OCI-LY7 (cell line): ENCODE measurements around the gene HMX2. TPM values are rescaled to one million over a fixed set of nuclear protein-coding genes. Genes with fewer than 3 reads are reported as not detected.

Experiments used
- BruUV-seq: library from RNA; stranded (reverse); fragments of 400-500 nt; replicated peaks from 2 replicates; lab custom pipeline; 2021; lab: Mats Ljungman, UMichigan
- CTCF ChIA-PET: fragments of 300-600 bp; sonication (Branson Sonifier 250); formaldehyde crosslinking; loops from one replicate; lab custom pipeline; 2022; ENCODE audit warnings: antibody characterized with exemption; ENCODE audit not compliant: unreplicated experiment; lab: Charles Lee
- POLR2A ChIA-PET: fragments of 300-600 bp; sonication (Branson Sonifier 250); formaldehyde crosslinking; loops from one replicate; lab custom pipeline; 2022; ENCODE audit warnings: antibody characterized with exemption; lab: Charles Lee
- DNase-seq: peaks from one replicate; pipeline ENCODE4 v3.0.0-alpha.2; 2015; ENCODE audit warnings: low spot score
- H2AFZ ChIP-seq: fragments of 200-600 bp; sonication (generic), shearing (Covaris generic); 2 replicates; pipeline ENCODE4 v1.6.1; 2014; ENCODE audit warnings: mild to moderate bottlenecking, antibody characterized with exemption, low read length, moderate library complexity
- H3K27ac ChIP-seq: fragments of 200-600 bp; sonication (generic); 2 replicates; pipeline ENCODE4 v1.5.1; 2014; ENCODE audit warnings: mixed run types, low read depth, mild to moderate bottlenecking, moderate library complexity, low read length, inconsistent platforms; ENCODE audit not compliant: poor library complexity, severe bottlenecking
- H3K36me3 ChIP-seq: fragments of 200-600 bp; sonication (generic); 2 replicates; pipeline ENCODE4 v1.6.1; 2014; ENCODE audit warnings: mild to moderate bottlenecking, antibody characterized with exemption, low read length, moderate library complexity, mixed read lengths; ENCODE audit not compliant: insufficient read depth
- H3K4me1 ChIP-seq: fragments of 200-600 bp; sonication (generic); 2 replicates; pipeline ENCODE4 v1.5.1; 2014; ENCODE audit warnings: mild to moderate bottlenecking, low read length; ENCODE audit not compliant: insufficient read depth, poor library complexity, severe bottlenecking
- H3K4me2 ChIP-seq: fragments of 200-600 bp; sonication (generic); 2 replicates; pipeline ENCODE4 v1.6.1; 2014; ENCODE audit warnings: mild to moderate bottlenecking, low read length
- H3K4me3 ChIP-seq: fragments of 200-600 bp; sonication (generic); 2 replicates; pipeline ENCODE4 v1.5.1; 2014; ENCODE audit warnings: mild to moderate bottlenecking, low read depth, low read length; ENCODE audit not compliant: poor library complexity, severe bottlenecking
- H3K79me2 ChIP-seq: fragments of 200-600 bp; sonication (generic); 2 replicates; pipeline ENCODE4 v1.6.1; 2016; ENCODE audit warnings: low read depth, mild to moderate bottlenecking, low read length, moderate library complexity, mixed read lengths; ENCODE audit not compliant: insufficient read depth
- H3K9me2 ChIP-seq: fragments of 200-600 bp; sonication (generic); 2 replicates; pipeline ENCODE4 v1.6.1; 2016; ENCODE audit warnings: mild to moderate bottlenecking, low read length, mixed read lengths; ENCODE audit not compliant: insufficient read depth
- H3K9me3 ChIP-seq: fragments of 200-600 bp; sonication (generic); 2 replicates; pipeline ENCODE4 v1.6.1; 2014; ENCODE audit warnings: mild to moderate bottlenecking, mixed run types, low read length, mixed read lengths
- H4K20me1 ChIP-seq: fragments of 200-600 bp; sonication (generic); 2 replicates; pipeline ENCODE4 v1.6.1; 2014; ENCODE audit warnings: mild to moderate bottlenecking, antibody characterized with exemption, low read length, moderate library complexity, mixed read lengths; ENCODE audit not compliant: insufficient read depth
- EZH2phosphoT487 ChIP-seq: fragments of 200-600 bp; sonication (generic); IDR thresholded peaks from 2 replicates; pipeline ENCODE4 v1.6.1; 2018; ENCODE audit warnings: low read depth, borderline replicate concordance, mild to moderate bottlenecking, mixed run types, antibody characterized with exemption, low read length, moderate library complexity, mixed read lengths
- intact Hi-C: fragments of 100-400 bp; cut with micrococcal nuclease; formaldehyde crosslinking; loops from one replicate; pipeline ENCODE4 v1.10.0; 2022; ENCODE audit not compliant: unreplicated experiment
- total RNA-seq, 2 experiments: library from RNA; depleted of rRNA in 1 of 2; stranded (reverse); fragments of >200 nt in 1 of 2; shearing (Covaris generic) in 1 of 2; gene quantifications; 2 replicates each; pipeline ENCODE4 v1.2.3, GENCODE V29; 2014 to 2022
- TF ChIP-seq, protein P1 (sequence below): fragments of 200-600 bp; sonication (generic); conservative IDR thresholded peaks from 2 replicates; pipeline ENCODE4 v1.5.1; 2014; ENCODE audit warnings: mild to moderate bottlenecking, antibody characterized with exemption, low read length, moderate library complexity, mixed read lengths

The HMX2 gene
- total RNA-seq, 2 experiments from 2014 or later, result 1.2 to 2.4 TPM

DNA sequence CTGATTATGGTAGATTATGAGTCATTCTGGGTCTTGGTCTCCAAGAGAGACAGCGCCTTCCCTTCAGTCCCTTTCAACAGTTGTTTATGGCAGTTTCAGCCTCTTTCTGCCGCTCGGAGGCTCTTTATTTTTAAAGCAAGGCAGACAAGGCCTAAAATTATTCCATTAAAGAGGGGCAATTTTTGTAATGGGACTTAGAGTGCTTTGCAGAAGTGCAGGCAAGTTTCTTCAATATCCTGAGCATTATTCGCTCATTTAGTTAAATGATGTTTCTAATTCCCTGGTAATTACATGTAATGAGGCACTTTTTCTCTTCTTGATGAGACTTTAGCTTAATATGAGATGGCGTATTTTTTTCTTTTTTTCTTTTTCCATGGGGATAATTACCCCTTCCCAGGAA, 39.8 kb downstream of the HMX2 start:
- no peaks in the 10 kb centered on the region for H4K20me1 ChIP-seq
- no peak overlapping the region for H3K27ac ChIP-seq
- intact Hi-C loops, result no loop called here
- H3K79me2 ChIP-seq, result no peaks in the 10 kb centered on the region
- H3K4me2 ChIP-seq, result no peak overlapping the region
- DNase-seq, result no peak
- BruUV-seq, result no TSS peak
- no peak overlapping the region for H3K4me3 ChIP-seq
- H2AFZ ChIP-seq, result no peak overlapping the region
- CTCF ChIA-PET, result no interaction called here
- no peaks in the 10 kb centered on the region; the same call in 1 of the 2 replicates for H3K36me3 ChIP-seq
- TF ChIP-seq, protein P1, sequence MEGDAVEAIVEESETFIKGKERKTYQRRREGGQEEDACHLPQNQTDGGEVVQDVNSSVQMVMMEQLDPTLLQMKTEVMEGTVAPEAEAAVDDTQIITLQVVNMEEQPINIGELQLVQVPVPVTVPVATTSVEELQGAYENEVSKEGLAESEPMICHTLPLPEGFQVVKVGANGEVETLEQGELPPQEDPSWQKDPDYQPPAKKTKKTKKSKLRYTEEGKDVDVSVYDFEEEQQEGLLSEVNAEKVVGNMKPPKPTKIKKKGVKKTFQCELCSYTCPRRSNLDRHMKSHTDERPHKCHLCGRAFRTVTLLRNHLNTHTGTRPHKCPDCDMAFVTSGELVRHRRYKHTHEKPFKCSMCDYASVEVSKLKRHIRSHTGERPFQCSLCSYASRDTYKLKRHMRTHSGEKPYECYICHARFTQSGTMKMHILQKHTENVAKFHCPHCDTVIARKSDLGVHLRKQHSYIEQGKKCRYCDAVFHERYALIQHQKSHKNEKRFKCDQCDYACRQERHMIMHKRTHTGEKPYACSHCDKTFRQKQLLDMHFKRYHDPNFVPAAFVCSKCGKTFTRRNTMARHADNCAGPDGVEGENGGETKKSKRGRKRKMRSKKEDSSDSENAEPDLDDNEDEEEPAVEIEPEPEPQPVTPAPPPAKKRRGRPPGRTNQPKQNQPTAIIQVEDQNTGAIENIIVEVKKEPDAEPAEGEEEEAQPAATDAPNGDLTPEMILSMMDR, result no peak
- no peak for TF ChIP-seq EZH2phosphoT487
- H3K9me2 ChIP-seq, result no peaks in the 10 kb centered on the region
- peaks cover 12% of the 10 kb centered on the region; the same call in 1 of the 2 replicates for H3K9me3 ChIP-seq
- no peaks in the 10 kb centered on the region for H3K4me1 ChIP-seq
- POLR2A ChIA-PET, result no interaction called here

DNA sequence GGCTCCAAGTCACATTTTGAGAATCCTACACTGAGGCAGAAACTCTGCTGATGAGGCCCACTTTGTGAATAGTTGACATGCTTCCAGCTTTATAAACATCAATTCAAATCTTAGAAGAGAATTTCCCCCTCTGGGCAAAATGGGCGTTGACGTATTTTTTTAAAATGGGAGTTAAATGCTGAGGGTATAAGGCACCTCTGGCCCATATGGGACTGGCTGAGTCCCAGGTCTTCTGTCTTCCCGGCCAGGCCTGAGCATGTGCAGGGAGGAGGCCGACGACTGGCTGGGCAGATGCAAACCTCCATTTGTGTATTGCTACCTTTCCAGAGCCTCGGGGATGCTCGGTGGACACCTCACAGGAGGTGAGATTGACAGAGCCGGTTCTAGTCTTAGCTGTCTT, 44.0 kb downstream of the HMX2 start:
- no peak for DNase-seq
- Histone ChIP-seq H3K79me2 (no peaks in the 10 kb centered on the region), H3K9me3 (no peaks in the 10 kb centered on the region), H3K27ac (no peak overlapping the region), H3K4me3 (no peak overlapping the region), H3K36me3 (no peaks in the 10 kb centered on the region), H3K9me2 (no peaks in the 10 kb centered on the region), H2AFZ (no peak overlapping the region), H3K4me2 (no peak overlapping the region), H3K4me1 (no peaks in the 10 kb centered on the region), H4K20me1 (no peaks in the 10 kb centered on the region)
- intact Hi-C loops, result no loop called here
- ChIA-PET POLR2A (no interaction called here), CTCF (no interaction called here)
- BruUV-seq, result no TSS peak
- no peak for TF ChIP-seq EZH2phosphoT487
- TF ChIP-seq, protein P1, result no peak

DNA sequence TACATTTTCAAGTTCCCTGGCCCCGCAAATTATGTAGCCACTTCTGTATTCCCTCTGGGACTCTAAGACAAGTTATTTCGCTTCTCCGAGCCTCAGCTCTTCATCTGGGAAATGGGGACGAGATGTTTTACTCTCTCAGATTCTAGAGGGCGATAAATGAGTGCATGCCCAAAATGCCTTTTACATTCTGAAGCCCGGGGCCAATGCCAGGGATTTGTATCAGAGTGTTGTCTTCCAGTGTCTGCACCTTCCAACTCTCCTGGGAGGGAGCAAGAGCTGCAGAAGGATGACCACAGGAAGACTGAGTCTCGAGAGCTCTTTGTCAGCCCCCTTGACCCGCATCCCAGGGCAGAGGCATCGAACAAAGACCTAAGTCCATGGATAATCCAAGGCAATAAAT, 46.1 kb downstream of the HMX2 start:
- DNase-seq, result no peak
- Histone ChIP-seq H2AFZ (no peak overlapping the region), H3K4me2 (no peak overlapping the region), H3K9me3 (no peaks in the 10 kb centered on the region), H3K36me3 (no peaks in the 10 kb centered on the region), H3K4me3 (no peak overlapping the region), H3K79me2 (no peaks in the 10 kb centered on the region), H4K20me1 (no peaks in the 10 kb centered on the region), H3K9me2 (no peaks in the 10 kb centered on the region), H3K4me1 (no peaks in the 10 kb centered on the region), H3K27ac (no peak overlapping the region)
- BruUV-seq, result no TSS peak
- TF ChIP-seq, protein P1, result no peak
- TF ChIP-seq EZH2phosphoT487, result no peak
- CTCF ChIA-PET, result no interaction called here
- POLR2A ChIA-PET, result no interaction called here
- intact Hi-C loops, result no loop called here

Other genes with a start within 250 kb of the HMX2 start
- not detected in 2 replicates for gene FAM24A, start 237.5 kb upstream of the HMX2 start, total RNA-seq (2014; rRNA removed; shearing (Covaris generic))
- gene FAM24A, start 237.5 kb upstream of the HMX2 start, total RNA-seq (2022), result not detected in 2 replicates
- gene C10orf88, start 193.9 kb upstream of the HMX2 start, total RNA-seq (2014; rRNA removed; shearing (Covaris generic)), result 5.5 and 8.0 TPM in 2 replicates
- 9.4 and 11.9 TPM in 2 replicates for gene C10orf88, start 193.9 kb upstream of the HMX2 start, total RNA-seq (2022)
- 4.9 and 7.4 TPM in 2 replicates for gene PSTK, start 167.7 kb upstream of the HMX2 start, total RNA-seq (2014; rRNA removed; shearing (Covaris generic))
- gene PSTK, start 167.7 kb upstream of the HMX2 start, total RNA-seq (2022), result 8.0 and 8.9 TPM in 2 replicates
- gene IKZF5, start 139.3 kb upstream of the HMX2 start, total RNA-seq (2014; rRNA removed; shearing (Covaris generic)), result 3.7 and 5.1 TPM in 2 replicates
- 15.2 and 15.8 TPM in 2 replicates for gene IKZF5, start 139.3 kb upstream of the HMX2 start, total RNA-seq (2022)
- 3.7 and 3.8 TPM in 2 replicates for gene ACADSB, start 139.1 kb upstream of the HMX2 start, total RNA-seq (2014; rRNA removed; shearing (Covaris generic))
- 13.4 and 14.7 TPM in 2 replicates for gene ACADSB, start 139.1 kb upstream of the HMX2 start, total RNA-seq (2022)
- 0.44 TPM in 1 of 2 replicates, not detected in the other for gene HMX3, start 12.2 kb upstream of the HMX2 start, total RNA-seq (2014; rRNA removed; shearing (Covaris generic))
- not detected in 2 replicates for gene HMX3, start 12.2 kb upstream of the HMX2 start, total RNA-seq (2022)
- gene BUB3, start 6.3 kb downstream of the HMX2 start, total RNA-seq (2014; rRNA removed; shearing (Covaris generic)), result 437 and 526 TPM in 2 replicates
- 312 and 335 TPM in 2 replicates for gene BUB3, start 6.3 kb downstream of the HMX2 start, total RNA-seq (2022)